ENCODE measurements around the gene GPC5.
"Not testable (repeated sequence)": the region's sequence is repeated elsewhere in the genome, so short reads cannot be mapped to it uniquely, and the experiment has no call there.

GPC5 gene

GRCh38 chr13:91398413-91399188 is at the start of gene GPC5:
Gene GPC5, plus strand, starts transcription at chr13:91398621.
- peak; percentile 92 for DNase-seq (ENCODE audit: low spot score)

- DNase-seq (ENCODE audit: low spot score) = peak; percentile 89
These were observed 49.5 kb upstream of the GPC5 start for GRCh38 chr13:91348906-91349435.

GRCh38 chr13:91349992-91350911 is 48.2 kb upstream of the GPC5 start:
- no peak for DNase-seq (ENCODE audit: low spot score)

- DNase-seq (ENCODE audit: low spot score) = no peak
These were observed 47.3 kb upstream of the GPC5 start for GRCh38 chr13:91351123-91351522.

DNA sequence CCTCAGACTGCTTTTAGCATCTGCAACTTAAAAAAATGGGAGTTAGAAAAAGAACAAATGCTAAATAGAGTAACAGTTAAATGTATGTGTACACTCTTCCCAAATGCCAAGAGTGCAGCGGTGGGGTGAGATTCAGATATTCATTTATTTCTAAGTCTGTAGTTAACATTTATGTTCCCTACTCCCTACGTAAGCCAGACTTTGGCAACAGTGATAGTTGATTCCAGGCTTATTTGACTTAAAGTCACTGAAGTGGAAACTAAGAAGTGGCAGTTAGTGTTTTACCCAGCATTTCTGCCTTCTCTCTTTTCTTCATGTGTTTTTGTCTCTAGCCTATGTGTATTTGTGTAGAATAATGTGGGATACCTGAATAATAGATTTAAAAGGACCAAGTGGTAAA is 46.4 kb upstream of the GPC5 start:
- no peak for DNase-seq (ENCODE audit: low spot score)

- not testable (repeated sequence) for DNase-seq (ENCODE audit: low spot score)
These were observed 45.5 kb upstream of the GPC5 start for GRCh38 chr13:91352891-91353290.

GRCh38 chr13:91353494-91353893 is 44.9 kb upstream of the GPC5 start:
- no peak for DNase-seq (ENCODE audit: low spot score)

- no peak for DNase-seq (ENCODE audit: low spot score)
These were observed 43.2 kb upstream of the GPC5 start for GRCh38 chr13:91355099-91355825.

DNA sequence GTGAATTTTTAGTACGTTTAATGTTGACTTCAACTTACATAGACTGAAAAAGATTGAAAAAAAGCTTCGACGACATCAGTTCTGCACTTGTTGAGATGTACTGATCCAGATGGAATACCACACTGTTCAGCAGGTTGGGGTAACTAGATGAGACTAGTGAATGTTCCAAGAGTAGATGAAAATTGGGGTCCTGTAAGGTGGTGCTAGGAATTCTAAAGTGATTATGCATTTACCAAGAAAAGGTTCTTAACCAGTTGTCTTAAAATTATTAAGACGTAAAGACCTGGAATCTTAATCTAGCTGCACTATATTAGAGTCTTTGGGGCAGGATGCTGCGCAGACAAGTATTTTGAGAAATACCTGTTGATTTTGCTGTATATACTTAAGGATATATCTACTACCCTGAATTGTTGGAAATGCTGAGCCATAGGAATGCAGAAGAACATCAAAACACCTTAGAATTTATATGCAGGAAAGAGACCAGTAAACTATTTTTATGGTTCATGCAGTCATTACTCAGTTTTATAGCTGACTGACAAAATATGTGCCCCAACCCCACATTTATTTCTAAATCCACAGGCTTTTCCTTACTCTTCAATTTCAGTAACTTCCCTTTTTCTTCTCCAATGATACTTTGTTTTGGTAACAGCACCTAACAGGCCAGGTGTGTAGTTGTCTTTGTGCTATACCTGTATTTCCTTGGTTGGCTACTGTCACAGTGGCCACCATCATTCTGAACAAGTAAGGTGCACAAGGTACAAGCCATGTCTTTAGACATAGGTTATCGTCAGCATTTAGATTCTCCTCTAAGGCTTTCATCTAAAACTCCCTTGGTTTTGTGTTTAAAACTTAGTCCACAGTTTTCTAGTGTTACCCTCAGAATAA is 42.4 kb upstream of the GPC5 start:
- no peak for DNase-seq (ENCODE audit: low spot score)

DNA sequence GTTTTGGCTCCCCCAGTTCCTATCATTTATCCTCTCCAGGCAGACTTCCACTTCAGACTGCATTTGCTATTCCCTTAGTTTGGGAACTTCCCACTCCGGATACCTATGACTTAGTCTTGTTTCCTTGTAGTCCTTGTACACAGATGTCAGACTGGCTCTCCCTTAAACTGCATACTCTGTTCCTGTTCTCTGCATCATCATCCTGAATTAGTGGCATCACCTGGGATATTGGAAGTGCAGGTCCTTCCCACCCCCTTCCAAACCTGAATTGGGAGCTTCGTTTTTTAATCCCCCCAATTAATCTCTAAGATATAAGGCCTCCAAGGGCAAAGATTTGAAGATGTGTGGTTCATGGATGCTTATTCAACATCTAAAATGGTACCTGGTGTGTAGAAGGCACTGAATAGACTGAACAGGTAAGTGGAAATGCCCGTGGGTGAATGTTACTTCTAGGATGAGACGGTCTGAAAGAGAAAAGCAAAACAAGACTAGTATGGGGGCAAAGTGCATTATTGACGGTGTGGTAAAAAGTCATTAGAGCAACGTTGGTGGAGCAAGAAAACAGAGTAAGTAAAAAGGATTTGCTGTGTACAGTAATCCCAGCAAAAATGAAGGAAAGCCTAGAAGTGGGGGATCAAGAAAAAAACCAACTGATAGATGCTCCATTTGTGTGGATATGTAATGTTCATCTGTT is 41.4 kb upstream of the GPC5 start:
- no peak for DNase-seq (ENCODE audit: low spot score)

DNA sequence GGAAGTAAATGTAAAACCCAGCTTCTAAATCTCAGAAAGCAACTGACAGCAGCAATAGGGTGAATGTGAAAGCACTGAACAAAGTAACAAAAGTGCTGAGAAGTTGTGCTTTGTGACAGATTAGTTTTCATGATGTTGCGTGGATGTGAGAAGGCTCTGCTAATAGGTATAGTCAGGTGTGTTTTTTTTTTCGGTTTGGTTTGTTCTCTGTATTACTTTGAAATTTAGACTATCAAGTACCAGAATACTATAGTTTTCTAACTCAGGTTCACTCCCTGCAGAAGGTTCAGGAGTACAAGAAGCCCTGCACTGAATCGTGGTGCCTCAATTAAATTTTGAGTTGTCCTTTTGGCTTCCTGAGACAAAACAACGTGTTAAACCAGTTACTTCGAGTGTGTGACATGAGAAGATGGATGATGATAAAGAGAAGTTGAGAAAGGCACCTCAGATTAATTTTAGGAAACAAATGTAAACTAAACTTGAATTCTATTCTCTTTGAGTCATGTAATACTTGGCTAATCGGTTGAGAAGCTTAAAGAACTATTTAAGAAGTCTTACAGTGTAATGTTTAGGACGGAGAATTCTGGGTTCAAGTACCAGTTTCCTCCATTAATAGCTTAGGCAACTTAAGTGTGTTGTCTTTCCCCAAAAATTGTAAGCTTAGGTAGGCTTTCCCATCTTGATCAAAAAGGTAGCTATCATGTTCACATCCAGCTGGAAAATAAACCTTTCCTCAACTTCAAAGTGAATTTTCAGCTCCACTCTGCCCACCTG is 40.6 kb upstream of the GPC5 start:
- no peak for DNase-seq (ENCODE audit: low spot score)

- no peak for DNase-seq (ENCODE audit: low spot score)
These were observed 40.0 kb upstream of the GPC5 start for GRCh38 chr13:91358387-91358782.

DNA sequence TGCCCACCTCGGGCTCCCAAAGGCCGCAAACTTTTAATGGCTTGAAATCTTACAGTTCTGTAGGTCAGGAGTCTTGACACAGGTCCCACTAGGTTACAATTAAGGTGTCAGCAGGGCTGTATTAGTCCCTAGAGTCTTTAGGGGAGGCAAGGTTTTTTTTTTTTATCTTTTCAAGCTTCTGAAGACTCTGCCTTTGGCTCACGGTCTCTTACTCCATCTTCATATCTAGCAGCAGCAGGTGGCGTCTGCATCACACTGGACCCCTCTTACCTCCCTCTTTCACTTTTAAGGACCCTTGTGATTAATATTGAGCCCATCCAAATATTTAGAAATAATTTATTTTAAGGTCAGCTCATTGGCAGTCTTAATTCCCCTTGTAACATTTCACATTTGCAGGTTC is 39.3 kb upstream of the GPC5 start:
- no peak for DNase-seq (ENCODE audit: low spot score)

DNA sequence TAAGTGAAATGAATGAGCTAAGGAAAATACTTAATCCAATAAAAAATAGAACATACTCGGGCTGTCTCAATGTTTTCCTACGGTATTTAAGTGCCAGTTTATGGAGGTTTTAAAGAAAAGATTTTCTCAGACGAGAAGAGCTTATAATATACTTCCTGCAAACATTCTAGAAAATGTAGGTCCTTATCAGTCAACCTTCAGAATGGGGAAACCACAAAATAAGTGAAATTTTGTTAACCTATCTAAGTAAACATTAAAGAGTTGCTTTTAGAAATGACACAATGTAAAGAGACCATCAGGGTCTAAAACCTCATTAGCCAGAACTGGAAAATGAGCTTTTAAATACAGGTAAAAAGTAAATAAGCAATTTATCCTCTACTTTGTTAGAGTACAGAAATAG is 38.8 kb upstream of the GPC5 start:
- no peak for DNase-seq (ENCODE audit: low spot score)

GRCh38 chr13:91360246-91360751 is 38.1 kb upstream of the GPC5 start:
- no peak for DNase-seq (ENCODE audit: low spot score)

DNA sequence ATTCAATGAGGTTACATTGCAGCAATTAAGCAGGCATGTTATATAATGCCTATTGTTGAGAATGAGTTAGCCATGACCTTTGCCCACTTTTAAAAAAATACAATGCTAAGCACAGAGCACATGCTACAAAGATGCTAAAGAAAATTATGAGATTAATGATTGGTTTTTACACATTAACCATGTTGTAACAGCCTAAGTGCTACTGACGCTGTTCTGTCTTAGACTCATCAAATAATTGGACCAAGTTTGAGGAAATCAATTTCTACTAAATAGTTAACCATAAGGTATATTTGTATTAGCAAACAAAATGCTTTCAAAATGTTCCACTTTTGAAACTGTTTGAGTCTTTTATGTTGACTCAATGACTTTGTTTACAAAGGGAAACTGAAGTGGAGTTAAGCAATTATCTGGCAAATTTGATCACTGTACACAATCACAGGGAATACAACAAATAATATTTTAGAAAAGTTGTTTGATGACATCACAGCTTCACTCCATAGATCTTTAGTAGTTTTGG is 36.6 kb upstream of the GPC5 start:
- DNase-seq (ENCODE audit: low spot score) = no peak

- DNase-seq (ENCODE audit: low spot score) = no peak
These were observed 35.5 kb upstream of the GPC5 start for GRCh38 chr13:91362908-91363307.

DNA sequence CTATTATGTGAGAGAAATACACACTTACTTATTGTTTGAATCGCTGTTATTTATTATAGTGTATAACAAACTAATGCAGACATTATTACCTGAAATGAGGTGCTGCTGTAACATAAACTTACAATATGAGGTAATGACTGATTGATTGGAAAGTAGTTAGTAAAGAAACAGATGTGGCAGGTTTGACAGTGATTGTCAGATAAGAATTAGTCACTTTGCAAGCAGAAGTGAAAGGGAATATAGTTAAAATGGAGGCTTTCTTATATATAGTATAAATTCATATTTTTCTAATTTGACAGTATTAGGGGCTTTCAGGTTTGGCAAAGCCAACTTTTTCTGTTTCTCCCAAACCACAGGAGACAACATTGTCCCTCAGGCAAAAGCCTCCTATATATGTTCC is 30.3 kb upstream of the GPC5 start:
- DNase-seq (ENCODE audit: low spot score) = no peak

DNA sequence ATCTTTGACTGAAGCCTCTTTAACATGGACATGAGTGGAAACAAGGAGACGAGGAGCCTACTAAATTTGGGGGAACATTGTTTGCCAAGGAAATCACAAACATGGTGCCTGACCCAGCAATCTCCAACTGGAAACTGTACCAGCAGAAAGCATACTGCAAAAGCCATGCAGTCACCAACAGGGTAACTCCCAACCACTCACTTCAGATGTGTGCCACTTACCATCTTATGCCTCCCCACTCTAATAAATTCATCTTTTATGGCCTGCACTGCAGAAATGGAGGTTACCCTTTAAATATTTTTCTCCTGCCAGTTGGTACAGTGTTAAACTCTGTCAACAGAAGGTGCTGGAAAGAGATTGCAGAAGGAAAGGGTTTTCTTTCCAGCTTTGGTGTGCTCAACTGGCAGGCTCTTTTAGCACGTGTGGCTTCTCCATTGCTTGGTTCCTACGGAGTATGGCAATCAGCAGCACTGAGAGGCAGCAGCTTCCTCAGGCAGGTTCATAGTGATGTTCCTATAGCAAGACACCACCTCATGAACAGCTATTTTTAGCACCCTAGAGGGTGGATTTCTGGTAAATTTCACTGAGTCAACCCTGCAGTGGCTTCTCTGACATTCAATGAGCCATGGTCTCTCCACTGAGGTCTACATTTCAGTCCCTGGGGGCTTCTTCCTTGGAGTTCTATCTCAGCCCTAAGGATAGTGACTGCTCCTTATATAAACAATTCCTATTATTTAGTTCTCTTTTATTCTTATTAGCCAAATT is 29.6 kb upstream of the GPC5 start:
- DNase-seq (ENCODE audit: low spot score) = no peak

Measured in germinal center (tissue), 1 donor.